ENCODE data around the gene FAM120B. TPM values are rescaled to one million over a fixed set of nuclear protein-coding genes. Genes with fewer than 3 reads are reported as not detected.
"Not testable (repeated sequence)": the region's sequence is repeated elsewhere in the genome, so short reads cannot be mapped to it uniquely, and the experiment has no call there.

The FAM120B gene
- total and polyA plus RNA-seq, 2 of the 4 experiments (the other 2 are of a cell fraction) = 15.3 to 28.0 TPM

DNA sequence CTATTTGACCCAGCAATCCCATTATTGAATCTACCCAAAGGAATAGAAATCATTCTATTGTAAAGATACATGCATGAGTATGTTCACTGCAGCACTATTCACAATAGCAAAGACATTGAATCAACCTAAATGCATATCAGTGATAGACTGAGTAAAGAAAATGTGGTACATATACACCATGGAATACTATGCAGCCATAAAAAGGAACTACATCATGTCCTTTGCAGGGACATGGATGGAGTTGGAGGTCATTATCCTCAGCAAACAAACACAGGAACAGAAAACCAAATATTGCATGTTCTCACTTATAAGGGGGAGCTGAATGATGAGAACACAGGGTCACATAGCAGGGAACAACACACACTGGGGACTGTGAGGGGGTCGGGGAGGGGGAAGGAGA lies 48.6 kb downstream of the FAM120B start:
- H2AK5ac ChIP-seq (ENCODE audit: low read depth, low read length); H3K4me3 ChIP-seq (ENCODE audit: insufficient read depth, low read depth, low read length); in situ Hi-C loops (cut with MboI; ENCODE audit: low sequenced_read_pairs); H2BK20ac ChIP-seq (ENCODE audit: low read depth, low read length); dilution Hi-C loops (cut with HindIII; ENCODE audit: low sequenced_read_pairs, unreplicated experiment); H4K8ac ChIP-seq (ENCODE audit: low read depth in 2 of 2, low read length in 2 of 2); H3K56ac ChIP-seq (ENCODE audit: extremely low read depth, insufficient read depth, low read length); H3K9ac ChIP-seq (ENCODE audit: low read depth, low read length); H3K4ac ChIP-seq (ENCODE audit: low read depth, low read length); H2AFZ ChIP-seq (replicated peaks; ENCODE audit: low read length, poor library complexity); POLR2A ChIA-PET (ENCODE audit: unreplicated experiment); H4K20me1 ChIP-seq (ENCODE audit: insufficient read depth, low read length); H3K4me2 ChIP-seq (ENCODE audit: low read depth, low read length); CTCF ChIA-PET; H4K91ac ChIP-seq (ENCODE audit: insufficient read depth, low read depth, low read length); BruUV-seq (replicated peaks); H3K9me3 ChIP-seq (ENCODE audit: control insufficient read depth, insufficient read depth, low read length); H3K9me1 ChIP-seq (ENCODE audit: insufficient read depth, low read length); intact Hi-C loops (cut with micrococcal nuclease); H3K4me1 ChIP-seq (ENCODE audit: control insufficient read depth, insufficient read depth, low read length); H3K18ac ChIP-seq (ENCODE audit: low read depth, low read length); ATAC-seq (ENCODE audit: low read depth); DNase-seq; H3K27me3 ChIP-seq (ENCODE audit: control insufficient read depth, insufficient read depth, low read length); H2BK15ac ChIP-seq (ENCODE audit: low read depth, low read length); H4K5ac ChIP-seq (ENCODE audit: low read depth, low read length); H3K14ac ChIP-seq (replicated peaks; ENCODE audit: low read depth, low read length); H3K27ac ChIP-seq (ENCODE audit: insufficient read depth, low read length); H2AK9ac ChIP-seq (replicated peaks; ENCODE audit: low read depth, low read length, poor library complexity); H2BK5ac ChIP-seq (ENCODE audit: low read depth, low read length, poor library complexity, severe bottlenecking); H2BK120ac ChIP-seq (ENCODE audit: low read depth, low read length); H3K23ac ChIP-seq (ENCODE audit: low read depth, low read length): not testable (repeated sequence)
- WGBS, 2 experiments (ENCODE audit: extremely low coverage in 2 of 2, insufficient read length in 1 of 2) = no CpG with 5 or more reads among the region's 1 CpG
- Histone ChIP-seq H3K79me1 (ENCODE audit: low read depth in 1 of 2, low read length in 2 of 2) (peaks cover 9 to 13% of the 10 kb centered on the region in 2 experiments), H3K36me3 (ENCODE audit: control insufficient read depth, insufficient read depth, low read length) (peaks cover 27% of the 10 kb centered on the region)
